ENCODE results near the gene CNKSR1. TPM values are rescaled to one million over a fixed set of nuclear protein-coding genes. Genes with fewer than 3 reads are reported as not detected.

The CNKSR1 gene
- total and polyA plus RNA-seq, 2 of the 8 experiments (the other 6 are each of a cell fraction or from before 2014, with no cell fraction given): 13.9 to 14.5 TPM

DNA sequence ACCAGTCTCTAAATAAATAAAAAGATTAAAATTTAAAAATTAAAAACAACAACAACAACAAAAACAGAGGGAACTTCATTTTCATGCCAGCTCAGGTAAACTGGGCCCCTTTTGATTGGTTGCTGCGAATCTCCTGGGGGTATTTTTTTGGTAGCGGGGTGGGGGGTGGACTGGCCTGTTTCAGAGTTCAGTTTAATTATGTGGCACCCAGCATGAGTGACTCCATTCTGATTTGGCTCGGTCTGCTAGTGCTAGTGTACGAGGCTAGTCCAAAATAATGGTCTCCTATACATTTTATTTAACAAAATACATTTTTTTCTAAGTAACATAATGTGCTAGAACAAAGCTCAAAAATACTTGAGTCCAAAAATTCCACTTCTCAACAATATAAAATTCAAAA is 47.5 kb upstream of the CNKSR1 start:
- Histone ChIP-seq H3K56ac (replicated peaks; ENCODE audit: insufficient read length, low read depth, low read length) (no peak overlapping the region), H3K36me3 (ENCODE audit: control insufficient read depth in 2 of 4, insufficient read depth in 4 of 4, low read length in 3 of 4) (no peaks in the 10 kb centered on the region), H4K91ac (replicated peaks; ENCODE audit: insufficient read length, low read length) (no peak overlapping the region), H3K79me2 (ENCODE audit: control insufficient read depth in 1 of 2, insufficient read depth in 2 of 2, low read length in 2 of 2) (no peaks in the 10 kb centered on the region), H3K4ac (replicated peaks; ENCODE audit: insufficient read length, low read depth, low read length) (no peak overlapping the region), H3K23me2 (ENCODE audit: low read depth, low read length) (no peaks in the 10 kb centered on the region; the same call in 1 of the 2 replicates), H2BK120ac (replicated peaks; ENCODE audit: low read depth, low read length) (no peak overlapping the region), H2BK5ac (ENCODE audit: low read depth, low read length) (no peak overlapping the region), H2AFZ (ENCODE audit: low read length) (no peak overlapping the region), H4K5ac (ENCODE audit: insufficient read length, low read depth, low read length) (no peak overlapping the region), H4K20me1 (replicated peaks in 1 of 2; ENCODE audit: control insufficient read depth in 1 of 2, insufficient read depth in 2 of 2, low read length in 2 of 2) (no peaks in the 10 kb centered on the region), H3K9me3 (ENCODE audit: insufficient read depth in 2 of 2, low read depth in 1 of 2, low read length in 1 of 2) (no peaks in the 10 kb centered on the region), H2BK15ac (ENCODE audit: low read length) (no peak overlapping the region), H3K79me1 (ENCODE audit: low read depth, low read length) (no peaks in the 10 kb centered on the region), H3K27ac (ENCODE audit: low read depth, low read length) (no peak overlapping the region), H3K18ac (ENCODE audit: extremely low read depth, low read length) (no peak overlapping the region), H3K4me3 (ENCODE audit: extremely low read depth in 1 of 4, insufficient read depth in 2 of 4, low read depth in 3 of 4, low read length in 4 of 4) (no peak overlapping the region), H3K23ac (ENCODE audit: insufficient read length) (no peak overlapping the region), H3K9ac (replicated peaks in 1 of 4; ENCODE audit: extremely low read depth in 1 of 4, low read depth in 3 of 4, low read length in 3 of 4) (no peak overlapping the region), H3K4me2 (ENCODE audit: insufficient read depth in 1 of 2, low read depth in 2 of 2, low read length in 2 of 2) (no peak overlapping the region), H3K27me3 (replicated peaks in 1 of 4; ENCODE audit: control insufficient read depth in 3 of 4, extremely low read depth in 1 of 4, insufficient read depth in 3 of 4, low read length in 3 of 4) (no peaks in the 10 kb centered on the region), H3K14ac (ENCODE audit: insufficient read length) (no peak overlapping the region), H4K8ac (ENCODE audit: extremely low read depth, insufficient read depth, low read length) (no peak overlapping the region), H3K4me1 (replicated peaks in 1 of 4; ENCODE audit: control insufficient read depth in 3 of 4, insufficient read depth in 4 of 4, low read length in 3 of 4) (no peaks in the 10 kb centered on the region), H2BK20ac (ENCODE audit: low read length) (no peak overlapping the region), H2AK5ac (ENCODE audit: low read depth, low read length) (no peak overlapping the region), H2BK12ac (ENCODE audit: low read depth, low read length) (no peak overlapping the region)
- DNase-seq (ENCODE audit: low read depth in 1 of 2, low spot score in 2 of 2) (no peak), FAIRE-seq (no peak)
- CTCF ChIA-PET (ENCODE audit: partially characterized antibody): interaction anchor here (0.7 to 1.4 kb wide), 5 partner anchors 13 to 188 kb away, joined by 3 to 14 read pairs (median 3); partner anchors contain the start of gene CD52
- POLR2A ChIA-PET (ENCODE audit: partially characterized antibody): no interaction called here
- 87% methylated on average over 4 of the region's 4 CpGs; no CpG with 5 or more reads in 1 of the 2 experiments for WGBS, 2 experiments (ENCODE audit: extremely low coverage in 1 of 2, insufficient coverage in 1 of 2, insufficient read length in 1 of 2, insufficient replicate concordance in 2 of 2, low coverage in 1 of 2, low lambda C conversion rate in 2 of 2, missing lambda C conversion rate in 1 of 2)
- no peak for TF ChIP-seq CREB1 (IDR thresholded peaks at IDR 0.05)
- TF ChIP-seq POLR2A (IDR thresholded peaks at IDR 0.05; ENCODE audit: control extremely low read depth in 1 of 2, low read depth in 2 of 2, low read length in 2 of 2): no peak
- TF ChIP-seq KDM4A (IDR thresholded peaks at IDR 0.05; ENCODE audit: low read depth, low read length, severe bottlenecking): no peak
- no peak for TF ChIP-seq ZNF274 (IDR thresholded peaks at IDR 0.05; ENCODE audit: borderline replicate concordance, extremely low read depth, low read length)
- no peak for TF ChIP-seq NRF1 (IDR thresholded peaks at IDR 0.05; ENCODE audit: low read depth, low read length)
- TF ChIP-seq FOSL1 (IDR thresholded peaks at IDR 0.05; ENCODE audit: insufficient read depth, low read depth, low read length): no peak
- TF ChIP-seq RAD21 (IDR thresholded peaks at IDR 0.05 in 1 of 2, conservative IDR thresholded peaks at IDR 0.05 in 1 of 2; ENCODE audit: low read depth in 2 of 2, low read length in 2 of 2): no peak
- TF ChIP-seq CBX5 (IDR thresholded peaks at IDR 0.05; ENCODE audit: low read depth, low read length): no peak
- TF ChIP-seq SP4 (IDR thresholded peaks at IDR 0.05; ENCODE audit: low read length): no peak
- no peak for TF ChIP-seq EZH2 (IDR thresholded peaks at IDR 0.05; ENCODE audit: low read depth, low read length, severe bottlenecking)
- no peak for TF ChIP-seq TAF1 (IDR thresholded peaks at IDR 0.05; ENCODE audit: low read depth, low read length)
- TF ChIP-seq CHD2 (IDR thresholded peaks at IDR 0.05; ENCODE audit: low read length): no peak
- TF ChIP-seq ASH2L (IDR thresholded peaks at IDR 0.05; ENCODE audit: low read length): no peak
- TF ChIP-seq, protein P1, sequence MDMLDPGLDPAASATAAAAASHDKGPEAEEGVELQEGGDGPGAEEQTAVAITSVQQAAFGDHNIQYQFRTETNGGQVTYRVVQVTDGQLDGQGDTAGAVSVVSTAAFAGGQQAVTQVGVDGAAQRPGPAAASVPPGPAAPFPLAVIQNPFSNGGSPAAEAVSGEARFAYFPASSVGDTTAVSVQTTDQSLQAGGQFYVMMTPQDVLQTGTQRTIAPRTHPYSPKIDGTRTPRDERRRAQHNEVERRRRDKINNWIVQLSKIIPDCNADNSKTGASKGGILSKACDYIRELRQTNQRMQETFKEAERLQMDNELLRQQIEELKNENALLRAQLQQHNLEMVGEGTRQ (IDR thresholded peaks at IDR 0.05; ENCODE audit: low read length): no peak
- TF ChIP-seq POLR2AphosphoS5 (IDR thresholded peaks at IDR 0.05; ENCODE audit: low read depth, low read length): no peak
